ENCODE measurements around the gene LDLRAP1.

The LDLRAP1 gene

GRCh38 chr1:25610822-25611630, 67.6 kb downstream of the LDLRAP1 start:
- DNase-seq, result no peak

- DNase-seq, result no peak
These were observed 68.4 kb downstream of the LDLRAP1 start for GRCh38 chr1:25611843-25612242.

DNA sequence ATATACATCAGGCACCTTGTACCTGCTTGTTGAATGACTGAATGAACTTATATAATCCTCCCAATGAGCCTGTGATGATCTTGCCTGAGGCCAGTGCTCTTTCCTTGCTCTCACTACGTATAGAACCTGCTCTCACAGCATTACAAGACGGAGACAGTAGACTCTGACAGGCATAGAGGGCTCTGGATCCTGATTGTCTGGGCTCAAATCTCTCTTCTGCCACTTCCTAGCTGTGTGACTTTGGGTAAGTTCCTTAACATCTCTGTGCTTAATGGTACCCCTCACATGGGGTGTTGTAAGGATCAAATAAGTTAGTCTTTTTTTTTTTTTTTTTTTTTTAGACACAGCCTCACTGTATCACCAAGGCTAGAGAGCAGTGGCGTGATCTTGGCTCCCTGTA, 69.0 kb downstream of the LDLRAP1 start:
- no peak for DNase-seq

DNA sequence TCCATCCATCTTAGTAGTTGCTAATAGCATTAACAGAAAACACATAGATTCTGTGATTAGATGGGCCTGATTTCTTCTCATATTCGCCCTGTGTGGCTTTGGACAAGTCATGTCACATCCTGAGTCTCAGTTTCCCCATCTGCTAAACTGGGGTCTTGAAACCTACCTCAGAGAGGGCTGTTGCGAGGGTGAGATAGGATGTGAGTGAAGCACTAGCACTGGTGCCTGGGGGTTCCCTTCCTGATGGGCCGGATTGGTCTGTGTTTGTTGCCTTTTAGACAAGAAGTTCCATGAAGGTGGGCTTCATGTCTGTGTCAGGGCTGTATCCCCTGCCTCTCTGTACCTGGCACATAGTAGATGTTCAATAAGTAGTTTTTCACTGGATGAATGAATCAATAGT, 69.7 kb downstream of the LDLRAP1 start:
- DNase-seq, result no peak

DNA sequence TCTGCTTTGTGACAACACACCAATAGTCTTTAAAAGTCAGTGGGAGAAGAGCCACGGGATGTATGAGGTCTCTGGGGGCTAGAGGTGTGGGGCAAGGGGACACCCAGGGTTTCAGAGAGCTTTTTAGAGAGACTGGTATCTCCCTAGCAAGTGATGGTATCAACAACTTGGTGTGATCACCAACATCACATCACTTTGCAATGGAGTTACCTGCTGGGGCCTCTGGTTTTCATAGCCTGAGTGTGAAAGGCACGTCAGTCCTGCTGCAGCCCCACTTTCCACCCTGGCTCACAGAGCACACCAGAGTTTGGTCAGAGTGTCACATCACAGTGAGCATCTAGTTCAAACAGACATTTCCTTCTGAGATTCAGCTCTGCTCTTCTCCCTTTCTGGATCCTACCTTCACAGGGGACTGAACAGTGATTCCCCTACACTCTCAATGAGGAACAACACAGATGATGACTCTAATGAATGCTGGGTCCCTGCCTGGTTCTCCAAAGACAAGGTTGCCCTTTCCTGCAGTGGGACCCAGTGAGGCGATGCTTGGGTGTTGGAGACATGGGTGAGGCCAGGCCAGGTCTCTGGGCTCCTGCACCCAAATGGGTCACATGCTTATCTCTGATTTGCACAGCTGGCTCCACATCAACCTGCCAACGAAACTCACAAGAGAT, 71.2 kb downstream of the LDLRAP1 start:
- no peak for DNase-seq

- DNase-seq, result no peak
These were observed 71.8 kb downstream of the LDLRAP1 start for GRCh38 chr1:25615172-25615541.

- no peak for DNase-seq
These were observed 72.2 kb downstream of the LDLRAP1 start for GRCh38 chr1:25615563-25616094.

DNA sequence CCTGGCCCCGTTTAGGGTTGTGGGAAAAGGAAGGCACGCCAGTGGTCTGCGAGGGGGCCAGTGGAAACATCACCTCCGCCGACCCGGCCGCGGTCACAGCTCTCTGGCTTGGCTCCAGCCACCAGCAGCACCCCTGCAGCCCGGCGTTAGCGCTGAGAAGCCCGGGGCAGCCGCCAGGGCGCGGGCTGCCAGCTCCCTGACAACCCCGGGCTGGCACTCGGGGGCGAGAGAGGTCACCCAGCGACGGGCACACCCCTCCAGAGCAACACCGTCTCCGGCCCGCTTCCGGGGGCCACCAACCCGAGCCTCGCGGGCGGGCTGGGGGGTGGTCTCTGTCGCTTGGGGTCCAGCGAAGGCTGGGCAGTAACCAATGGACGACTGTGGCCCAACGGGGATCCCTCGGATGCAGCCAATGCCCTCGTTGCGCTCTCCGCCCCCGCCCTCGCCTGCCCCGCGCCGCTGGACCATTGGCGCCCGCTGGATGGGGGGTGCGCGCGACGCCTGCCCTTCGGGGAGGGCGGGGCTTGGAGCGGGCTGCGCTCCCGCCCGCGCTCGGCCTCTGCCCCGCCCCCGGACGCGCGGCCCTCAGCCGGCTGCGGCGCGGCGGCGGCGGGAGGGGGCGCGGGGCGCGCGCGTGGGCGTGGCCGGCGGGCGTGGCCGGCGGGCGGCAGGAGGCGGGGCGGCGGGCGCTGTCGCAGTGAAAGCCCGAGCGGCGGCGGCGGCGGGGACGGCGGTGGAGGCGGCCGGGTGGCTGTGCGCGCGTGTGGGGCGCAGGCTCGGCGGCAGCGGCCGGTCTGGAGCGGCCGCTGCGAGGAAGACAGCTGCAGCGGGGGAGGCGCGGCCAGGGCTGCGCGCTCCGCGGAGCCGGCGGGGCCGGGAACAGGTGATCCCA, 72.9 kb downstream of the LDLRAP1 start, which contains the start of gene MAN1C1:
Gene MAN1C1 (plus strand): TSS at position 697 of the 892 bp plus-strand sequence. CDS start 1,007 bp downstream, outside the sequence.
- DNase-seq, result peak; percentile 96

DNA sequence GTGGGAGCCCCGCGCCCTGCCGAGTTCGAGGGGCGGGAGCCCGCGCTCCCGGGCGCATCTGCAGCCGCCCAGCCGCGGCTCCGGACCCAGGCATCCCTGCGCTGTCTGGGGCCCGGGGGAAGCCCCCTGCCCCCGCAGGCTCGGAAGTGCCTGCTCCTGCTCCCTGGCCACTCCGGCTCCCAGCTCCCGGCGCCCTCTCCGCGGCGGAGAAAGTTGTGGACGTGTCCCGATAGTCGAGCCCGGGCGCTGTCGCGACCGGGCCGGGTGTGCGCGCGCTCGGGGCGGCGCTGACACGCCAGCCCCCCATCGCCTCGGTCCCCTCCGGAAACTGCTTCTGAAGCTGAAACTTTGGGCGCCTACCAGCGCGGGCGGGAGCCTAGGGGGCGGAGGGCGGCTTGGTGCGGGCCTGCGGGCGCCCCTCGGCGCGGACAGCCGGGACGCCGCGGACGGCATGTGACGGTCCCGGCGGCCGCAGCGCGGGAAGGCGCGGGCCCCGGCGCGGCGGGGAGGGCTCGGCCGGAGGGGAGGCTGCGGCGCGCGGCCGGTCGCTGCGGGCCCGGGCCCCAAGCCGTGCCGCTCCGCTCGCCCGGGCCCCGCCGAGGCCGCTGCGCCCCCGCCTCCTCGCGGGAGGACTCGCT, 73.7 kb downstream of the LDLRAP1 start:
- no peak for DNase-seq

- peak; percentile 52 for DNase-seq
These were observed 74.4 kb downstream of the LDLRAP1 start for GRCh38 chr1:25617625-25618432.

GRCh38 chr1:25618433-25618808, 75.0 kb downstream of the LDLRAP1 start:
- peak; percentile 49 for DNase-seq

All from eye (tissue), 1 donor.